ENCODE results near the gene OR7A17.

- TF ChIP-seq CTCF (IDR thresholded peaks at IDR 0.05) (no peak), POLR2AphosphoS5 (IDR thresholded peaks at IDR 0.05; ENCODE audit: insufficient read depth in 1 of 2, low read depth in 1 of 2) (peak in 1 of 2 donors; percentile 83)
These were observed 50.9 kb downstream of the OR7A17 start, which contains the start of the genes OR7A5 and OR7C1 for GRCh38 chr19:14835011-14835410.

Data from vagina (tissue), 2 donors.